GM19025 (cell line): ENCODE data around the gene TMEM95.
"Not testable (repeated sequence)": the region's sequence is repeated elsewhere in the genome, so short reads cannot be mapped to it uniquely, and the experiment has no call there.

Source experiments
- ATAC-seq: cut with Tn5 transposase; IDR thresholded peaks from one replicate; pipeline ENCODE4 v1.9.1; 2021; ENCODE audit warnings: mild to moderate bottlenecking, low read depth, moderate library complexity; ENCODE audit not compliant: unreplicated experiment

The TMEM95 gene

GRCh38 chr17:7323731-7324437, 31.1 kb upstream of the TMEM95 start:
- ATAC-seq = no peak

- ATAC-seq = no peak
Measured at GRCh38 chr17:7324438-7324779, 30.5 kb upstream of the TMEM95 start.

- no peak for ATAC-seq
Measured at GRCh38 chr17:7325031-7325528, 29.9 kb upstream of the TMEM95 start.

GRCh38 chr17:7326186-7326585, 28.8 kb upstream of the TMEM95 start:
- ATAC-seq = no peak

GRCh38 chr17:7327056-7327455, 27.9 kb upstream of the TMEM95 start:
- no peak for ATAC-seq

- ATAC-seq = no peak
Measured at GRCh38 chr17:7327501-7327900, 27.5 kb upstream of the TMEM95 start.

- no peak for ATAC-seq
Measured at GRCh38 chr17:7328009-7328408, 26.9 kb upstream of the TMEM95 start.

- peak; percentile 6 for ATAC-seq
Measured at GRCh38 chr17:7328840-7329373, 26.0 kb upstream of the TMEM95 start, which contains the start of gene NEURL4. NEURL4 (minus strand) TSS chr17:7329335; CDS start chr17:7329312, 23 bp downstream.

GRCh38 chr17:7329374-7329996, 25.5 kb upstream of the TMEM95 start:
- peak; percentile 43 for ATAC-seq

GRCh38 chr17:7329997-7330637, 24.8 kb upstream of the TMEM95 start:
- peak; percentile 50 for ATAC-seq

- no peak for ATAC-seq
Measured at GRCh38 chr17:7330638-7331015, 24.3 kb upstream of the TMEM95 start.

- no peak for ATAC-seq
Measured at GRCh38 chr17:7332111-7332510, 22.8 kb upstream of the TMEM95 start.

- ATAC-seq = not testable (repeated sequence)
Measured at GRCh38 chr17:7332600-7333069, 22.3 kb upstream of the TMEM95 start.

- no peak for ATAC-seq
Measured at GRCh38 chr17:7334938-7335538, 19.9 kb upstream of the TMEM95 start.

- not testable (repeated sequence) for ATAC-seq
Measured at GRCh38 chr17:7335765-7336164, 19.2 kb upstream of the TMEM95 start.

GRCh38 chr17:7336240-7337175, 18.4 kb upstream of the TMEM95 start, which contains the start of gene ACAP1:
ACAP1 (plus strand) TSS chr17:7336529; CDS start chr17:7336735, 206 bp downstream.
- peak; percentile 68 for ATAC-seq

- not testable (repeated sequence) for ATAC-seq
Measured at GRCh38 chr17:7337600-7337999, 17.4 kb upstream of the TMEM95 start.

GRCh38 chr17:7340179-7340578, 14.8 kb upstream of the TMEM95 start:
- ATAC-seq = no peak

- no peak for ATAC-seq
Measured at GRCh38 chr17:7341842-7342241, 13.1 kb upstream of the TMEM95 start.

- ATAC-seq = no peak
Measured at GRCh38 chr17:7343250-7343649, 11.7 kb upstream of the TMEM95 start.
